HG02610 (cell line): ENCODE results near the gene B3GALT6.

Experiments used
- ATAC-seq: cut with Tn5 transposase; IDR thresholded peaks from one replicate; pipeline ENCODE4 v1.9.1; 2021; ENCODE audit warnings: mild to moderate bottlenecking, moderate library complexity; ENCODE audit not compliant: unreplicated experiment

B3GALT6 gene

GRCh38 chr1:1200876-1201810 lies 30.9 kb upstream of the B3GALT6 start:
- ATAC-seq: no peak

- ATAC-seq: no peak
These were observed 29.0 kb upstream of the B3GALT6 start for GRCh38 chr1:1202831-1203560.

- ATAC-seq: no peak
These were observed 28.2 kb upstream of the B3GALT6 start for GRCh38 chr1:1203561-1204424.

- no peak for ATAC-seq
These were observed 27.6 kb upstream of the B3GALT6 start for GRCh38 chr1:1204425-1204920.

GRCh38 chr1:1204998-1205768 lies 26.9 kb upstream of the B3GALT6 start:
- no peak for ATAC-seq

- no peak for ATAC-seq
These were observed 26.2 kb upstream of the B3GALT6 start for GRCh38 chr1:1205769-1206375.

GRCh38 chr1:1206376-1206965 lies 25.6 kb upstream of the B3GALT6 start, which contains the start of gene TNFRSF18:
TSS of gene TNFRSF18 (minus strand) at chr1:1206592. CDS start at chr1:1206571, 21 bp downstream.
- no peak for ATAC-seq

- ATAC-seq: no peak
These were observed 25.0 kb upstream of the B3GALT6 start for GRCh38 chr1:1206966-1207531.

- no peak for ATAC-seq
These were observed 24.5 kb upstream of the B3GALT6 start for GRCh38 chr1:1207571-1207892.

GRCh38 chr1:1208713-1209433 lies 23.2 kb upstream of the B3GALT6 start:
- ATAC-seq: no peak

GRCh38 chr1:1210726-1211540 lies 21.1 kb upstream of the B3GALT6 start:
- no peak for ATAC-seq

- no peak for ATAC-seq
These were observed 20.2 kb upstream of the B3GALT6 start for GRCh38 chr1:1211541-1212441.

GRCh38 chr1:1212780-1213344 lies 19.2 kb upstream of the B3GALT6 start:
- no peak for ATAC-seq

- no peak for ATAC-seq
These were observed 18.4 kb upstream of the B3GALT6 start, which contains the start of gene TNFRSF4 for GRCh38 chr1:1213345-1214265. TSS of gene TNFRSF4 (minus strand) at chr1:1214153. CDS start at chr1:1214127, 26 bp downstream.

GRCh38 chr1:1215080-1215676 lies 16.9 kb upstream of the B3GALT6 start:
- ATAC-seq: no peak
